HK-2 (cell line): Measurements from ENCODE around the gene DNAJA1.
"Not testable (repeated sequence)": the region's sequence is repeated elsewhere in the genome, so short reads cannot be mapped to it uniquely, and the experiment has no call there.

ENCODE experiments used
- DNase-seq: peaks from one replicate; pipeline ENCODE4 v3.0.0-alpha.2; 2018; ENCODE audit not compliant: unreplicated experiment

Gene DNAJA1

GRCh38 chr9:33024966-33025571 lies at the start of gene DNAJA1:
Gene DNAJA1 (plus strand): TSS chr9:33025273. CDS start chr9:33026485, 1,212 bp downstream.
- DNase-seq, result peak; percentile 90

DNA sequence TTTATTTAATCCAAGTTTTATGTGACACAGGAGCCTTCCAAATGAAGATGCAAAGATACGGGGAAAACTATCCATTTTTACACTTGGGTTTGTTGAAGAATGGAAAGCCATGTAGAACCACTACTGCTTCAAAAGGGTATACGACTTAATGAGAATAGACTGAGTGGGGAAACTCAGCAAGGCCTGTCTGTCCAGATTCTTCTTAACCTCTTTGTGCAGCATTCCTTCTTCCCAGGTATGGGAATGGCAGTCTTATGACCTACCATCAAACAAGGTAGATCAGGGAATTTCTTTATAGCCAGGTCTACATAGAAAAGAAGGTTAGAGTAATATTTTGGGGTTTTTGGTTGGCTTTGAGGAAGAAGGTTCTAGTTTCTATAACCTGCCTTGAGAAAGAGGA lies 47.0 kb upstream of the DNAJA1 start:
- DNase-seq, result no peak

GRCh38 chr9:32986971-32987370 lies 38.1 kb upstream of the DNAJA1 start:
- no peak for DNase-seq

DNA sequence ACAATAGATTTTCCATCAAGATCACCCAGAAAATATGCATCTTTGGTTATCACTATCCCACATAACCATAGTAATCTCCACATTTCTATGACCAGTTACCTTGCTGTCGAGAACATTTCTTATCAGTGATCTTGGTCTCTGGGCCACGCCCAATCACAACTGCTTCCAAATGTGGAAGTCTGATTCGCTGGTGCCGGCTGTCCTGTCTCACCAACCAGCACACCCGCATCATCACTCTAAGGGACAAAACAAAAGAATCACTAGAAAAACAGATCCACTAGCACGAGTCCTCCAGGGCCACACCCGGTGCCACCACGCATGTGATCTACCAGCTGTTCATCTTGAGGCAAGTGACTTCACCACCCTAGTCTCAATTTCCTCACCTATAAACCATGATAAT lies 35.4 kb upstream of the DNAJA1 start:
- DNase-seq, result no peak

DNA sequence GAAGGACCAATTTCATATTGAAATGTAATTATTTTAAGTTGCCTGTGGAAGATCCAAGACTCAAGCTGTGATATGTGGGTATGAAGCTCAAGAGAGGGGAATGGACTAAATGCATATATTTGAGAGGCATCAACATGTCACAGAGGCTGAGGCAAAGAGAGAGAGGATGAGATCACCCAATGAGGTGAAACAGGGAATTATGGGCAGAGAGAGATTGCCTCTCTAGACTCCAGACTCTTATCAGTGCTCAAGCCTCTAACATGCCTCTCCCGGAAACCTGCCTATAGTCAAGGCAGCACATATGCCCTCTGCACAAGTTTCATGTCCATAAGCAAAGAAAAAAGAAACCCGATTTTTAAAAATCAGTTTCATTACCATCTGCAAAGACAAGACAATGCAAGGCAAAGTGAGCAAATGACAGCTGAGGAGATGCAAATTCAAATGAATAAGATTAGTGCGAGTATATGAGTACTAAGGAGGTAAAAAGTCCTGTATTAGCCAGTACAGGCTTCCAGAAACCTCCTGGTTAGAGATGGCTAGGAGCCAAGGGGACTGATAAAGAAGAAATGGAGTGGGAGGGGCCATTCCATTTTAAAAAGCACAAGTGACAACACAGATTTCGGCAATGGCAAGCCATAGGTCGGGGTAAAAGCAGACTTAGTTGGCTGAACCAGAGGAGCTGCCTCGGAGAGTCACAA lies 33.0 kb upstream of the DNAJA1 start:
- no peak for DNase-seq

DNA sequence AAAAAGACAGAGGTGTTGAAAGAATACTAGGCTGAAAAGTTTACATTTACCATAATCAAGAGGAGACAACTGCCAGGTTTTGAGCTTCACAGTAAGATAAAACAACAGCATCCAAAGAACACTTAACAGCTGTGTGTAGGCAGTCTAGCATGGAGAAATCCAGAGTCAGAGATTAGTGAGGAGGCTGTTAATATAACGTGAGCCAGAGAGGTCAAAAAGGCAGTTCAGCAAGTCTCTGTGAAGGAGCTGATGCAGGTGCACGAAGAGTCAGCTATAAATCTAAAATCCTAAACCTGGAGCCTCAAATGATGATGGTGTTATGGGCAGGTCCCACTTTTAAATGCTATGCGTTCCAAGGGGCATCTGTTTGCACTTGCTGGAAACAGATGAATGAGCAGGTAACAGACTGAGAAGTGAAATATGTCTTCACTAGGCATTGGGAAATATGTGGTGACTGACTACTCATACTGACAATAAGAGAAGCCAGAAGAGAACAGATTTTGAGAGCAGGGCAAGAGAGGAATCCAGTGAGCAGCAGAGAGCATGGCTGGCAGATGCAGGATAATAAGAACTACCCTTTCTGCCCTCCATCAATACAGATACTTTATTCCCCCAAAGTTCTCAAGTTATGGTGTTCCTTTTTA lies 32.4 kb upstream of the DNAJA1 start:
- no peak for DNase-seq

DNA sequence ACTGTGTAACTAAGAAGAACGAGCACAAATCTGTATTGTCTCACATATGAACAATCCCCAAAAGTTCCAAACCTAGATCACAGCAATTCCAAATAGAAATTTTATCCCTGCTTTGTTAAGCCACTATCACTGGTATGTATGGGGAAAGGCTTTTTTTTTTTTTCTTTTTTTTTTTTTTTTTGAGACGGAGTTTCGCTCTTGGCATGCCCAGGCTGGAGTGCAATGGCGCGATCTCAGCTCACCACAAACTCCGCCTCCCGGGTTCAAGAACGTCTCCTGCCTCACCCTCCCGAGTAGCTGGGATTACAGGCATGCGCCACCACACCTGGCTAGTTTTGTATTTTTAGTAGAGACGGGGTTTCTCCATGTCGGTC lies 24.4 kb upstream of the DNAJA1 start:
- DNase-seq, result peak; percentile 20

- DNase-seq, result not testable (repeated sequence)
Observed at GRCh38 chr9:33005335-33005734, 19.7 kb upstream of the DNAJA1 start.

- no peak for DNase-seq
Observed at GRCh38 chr9:33007755-33008154, 17.3 kb upstream of the DNAJA1 start.

GRCh38 chr9:33011831-33012230 lies 13.2 kb upstream of the DNAJA1 start:
- no peak for DNase-seq

- no peak for DNase-seq
Observed at GRCh38 chr9:33012328-33013069, 12.6 kb upstream of the DNAJA1 start.

GRCh38 chr9:33013962-33014664 lies 11.0 kb upstream of the DNAJA1 start:
- no peak for DNase-seq

DNA sequence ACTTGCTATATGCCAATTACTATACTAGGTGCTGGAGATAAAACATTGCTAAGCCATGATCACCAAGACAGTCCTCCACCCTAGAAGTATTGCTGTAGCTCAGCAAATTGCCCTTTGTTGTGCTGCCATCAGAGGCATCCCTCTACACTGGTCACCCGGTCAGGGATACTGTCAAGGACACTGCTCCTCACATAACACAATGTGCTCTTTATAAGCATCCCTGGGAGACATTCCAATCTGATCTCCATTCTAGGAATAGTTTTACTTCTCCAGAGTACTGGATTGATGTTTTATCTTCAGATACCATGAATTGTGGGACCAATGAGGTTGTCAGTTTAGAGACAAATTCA lies 10.4 kb upstream of the DNAJA1 start:
- DNase-seq, result no peak

DNA sequence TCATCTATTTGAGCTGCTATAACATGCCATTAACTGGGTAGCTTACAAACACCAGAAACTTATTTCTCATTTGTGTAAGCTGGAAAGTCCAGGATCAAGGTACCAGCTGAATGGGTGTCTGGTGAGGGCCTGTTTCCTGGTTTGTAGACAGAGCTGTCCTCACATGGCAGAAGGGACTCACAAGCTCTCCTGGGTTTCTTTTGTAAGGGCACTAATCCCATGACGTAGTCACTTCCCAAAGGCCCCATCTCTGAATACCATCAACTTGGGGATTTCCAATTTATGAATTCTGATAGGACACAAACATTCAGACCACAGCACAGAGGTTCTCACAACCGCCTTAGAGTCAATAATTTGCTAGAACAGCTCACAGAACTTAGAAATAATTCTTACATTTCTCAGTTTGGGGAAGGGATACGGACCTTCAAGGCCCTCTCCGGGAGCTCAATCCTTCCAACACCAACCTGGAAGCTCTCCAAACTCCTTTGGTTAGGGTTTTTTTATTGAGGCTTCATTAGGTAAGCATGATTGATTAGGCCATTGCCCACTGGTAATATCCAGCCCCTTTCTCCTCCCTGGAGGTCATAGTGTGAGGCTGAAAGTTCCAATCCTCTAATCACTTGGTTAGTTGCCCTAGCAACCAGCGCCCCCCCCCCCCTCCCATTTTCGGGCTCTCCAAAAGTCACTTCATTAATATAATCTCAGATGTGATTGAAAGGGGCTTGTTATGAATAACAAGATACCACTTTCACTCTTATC lies 7.6 kb upstream of the DNAJA1 start:
- no peak for DNase-seq

DNA sequence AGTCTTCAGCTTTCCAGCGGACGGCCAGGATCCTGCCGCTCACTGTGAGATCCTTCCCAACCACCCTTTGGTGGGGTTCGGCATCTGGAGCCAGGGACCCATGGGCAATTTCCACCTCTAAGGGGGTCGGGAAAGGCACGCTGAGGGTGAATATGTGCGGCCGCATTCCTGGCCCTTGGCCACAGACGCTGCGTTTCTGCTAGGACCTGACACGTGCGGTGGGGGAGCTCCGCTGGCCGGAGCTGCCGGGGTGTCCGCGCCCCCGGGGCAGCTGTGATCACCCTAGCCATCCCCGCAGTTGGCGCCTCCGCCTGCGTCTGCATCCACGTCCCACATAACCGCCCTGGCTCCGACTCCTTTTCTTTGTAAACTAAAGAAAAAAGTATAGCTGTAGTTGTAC lies 5.3 kb upstream of the DNAJA1 start:
- DNase-seq, result no peak

- DNase-seq, result no peak
Observed at GRCh38 chr9:33022303-33022702, 2.8 kb upstream of the DNAJA1 start.

DNA sequence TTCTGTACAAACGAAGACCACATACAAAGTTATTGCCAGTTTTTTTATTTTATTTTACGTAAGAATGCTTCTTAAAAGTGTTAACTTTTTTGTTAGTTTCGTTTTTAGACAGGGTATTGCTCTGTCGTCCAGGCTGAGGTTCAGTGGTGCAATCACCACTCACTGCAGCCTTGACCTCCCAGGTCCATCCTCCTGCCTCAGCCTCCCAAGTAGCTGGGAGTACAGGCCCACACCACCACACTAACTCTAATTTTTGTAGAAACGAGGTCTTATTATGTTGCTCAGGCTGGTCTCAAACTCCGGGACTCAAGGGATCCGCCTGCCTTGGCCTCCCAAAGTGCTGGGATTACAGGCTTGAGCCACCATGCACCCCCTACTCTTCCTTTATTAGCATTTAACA lies 2.3 kb upstream of the DNAJA1 start:
- no peak for DNase-seq

DNA sequence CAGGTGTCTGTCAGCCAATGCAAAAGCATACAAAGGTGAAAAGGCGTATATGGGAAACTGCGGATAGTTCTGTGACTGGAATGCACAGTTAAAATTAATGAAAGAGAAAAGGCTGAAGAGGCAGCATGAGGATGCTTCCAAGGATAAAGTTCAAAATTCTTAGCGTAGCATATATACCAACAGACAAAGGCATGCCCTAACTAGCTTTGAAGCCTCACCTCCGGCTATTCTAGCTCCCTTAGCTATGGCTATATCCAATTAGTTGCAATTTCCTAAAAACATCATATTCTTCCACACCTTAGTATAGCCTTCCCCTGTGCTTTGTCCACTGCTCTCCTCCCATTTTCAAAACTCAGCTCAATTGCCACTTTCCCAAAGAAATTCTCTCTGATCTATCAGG lies 1.4 kb upstream of the DNAJA1 start:
- DNase-seq, result no peak

DNA sequence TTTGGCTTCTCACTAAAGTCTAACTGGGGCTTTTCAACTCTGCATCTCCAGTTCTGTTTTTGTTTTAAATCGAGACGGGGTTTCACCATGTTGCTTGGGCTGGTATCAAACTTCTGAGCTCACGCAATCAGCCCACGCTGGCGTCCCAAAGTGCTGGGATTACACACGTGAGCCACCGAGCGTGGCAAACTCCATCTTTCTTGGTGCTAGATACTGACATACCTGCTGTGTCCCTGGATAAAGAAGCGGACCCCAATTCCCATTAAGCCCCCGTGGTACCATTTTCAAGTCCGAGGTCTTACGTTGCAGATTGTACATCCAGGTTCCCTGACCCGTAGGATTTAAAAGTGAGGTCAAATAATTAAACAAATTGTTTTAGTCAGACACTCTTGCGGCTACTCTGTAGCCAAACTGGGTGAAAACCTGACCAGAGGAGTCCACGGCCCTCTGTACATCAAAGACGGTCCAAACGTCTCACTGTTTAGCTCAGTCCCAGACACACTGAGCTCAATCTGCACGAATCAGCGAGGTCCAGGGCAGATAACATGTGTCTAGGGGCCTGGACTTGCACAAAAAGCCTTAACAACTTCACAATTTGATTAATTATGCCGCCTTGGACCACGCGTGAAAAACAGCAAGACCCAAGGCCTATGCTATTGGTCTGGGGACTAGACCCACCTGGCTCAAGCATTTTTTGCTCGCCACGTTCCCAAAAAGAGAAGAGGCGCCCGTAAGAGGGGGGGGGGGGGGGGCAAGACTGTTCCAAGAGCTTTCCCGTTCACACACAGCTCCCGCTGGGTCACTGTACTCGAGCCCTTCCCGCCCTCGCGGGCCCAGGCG lies 727 bp upstream of the DNAJA1 start:
- DNase-seq, result no peak

GRCh38 chr9:33025572-33026342 lies 684 bp downstream of the DNAJA1 start:
- DNase-seq, result peak; percentile 42
